ENCODE measurements around the gene SLC35G3.
"Not testable (repeated sequence)": the region's sequence is repeated elsewhere in the genome, so short reads cannot be mapped to it uniquely, and the experiment has no call there.

Gene SLC35G3

GRCh38 chr17:35167666-35168065 is 26.5 kb downstream of the SLC35G3 start:
- Mint-ChIP-seq H3K9me3 (no peaks in the 10 kb centered on the region), H3K27me3 (peaks cover 18% of the 10 kb centered on the region), H3K4me1 (ENCODE audit: low read depth) (no peaks in the 10 kb centered on the region), H3K4me3 (no peak overlapping the region), H3K36me3 (ENCODE audit: low read depth) (no peaks in the 10 kb centered on the region), H3K27ac (no peak overlapping the region)
- intact Hi-C loops (cut with micrococcal nuclease), result no loop called here

GRCh38 chr17:35167046-35167445 is 27.1 kb downstream of the SLC35G3 start:
- intact Hi-C loops (cut with micrococcal nuclease), result no loop called here
- no peak overlapping the region for H3K4me3 Mint-ChIP-seq

GRCh38 chr17:35166526-35166925 is 27.7 kb downstream of the SLC35G3 start:
- Mint-ChIP-seq H3K4me1 (ENCODE audit: low read depth) (no peaks in the 10 kb centered on the region), H3K4me3 (no peak overlapping the region), H3K36me3 (ENCODE audit: low read depth) (no peaks in the 10 kb centered on the region), H3K27ac (no peak overlapping the region), H3K27me3 (peaks cover 21% of the 10 kb centered on the region), H3K9me3 (no peaks in the 10 kb centered on the region)
- intact Hi-C loops (cut with micrococcal nuclease), result no loop called here

More at GRCh38 chr17:35167046-35167445, 27.1 kb downstream of the SLC35G3 start:
- Mint-ChIP-seq H3K27ac (no peak overlapping the region), H3K4me1 (ENCODE audit: low read depth) (no peaks in the 10 kb centered on the region), H3K36me3 (ENCODE audit: low read depth) (no peaks in the 10 kb centered on the region), H3K9me3 (no peaks in the 10 kb centered on the region), H3K27me3 (peaks cover 19% of the 10 kb centered on the region)

- intact Hi-C loops (cut with micrococcal nuclease), result no loop called here
- no peak overlapping the region for H3K27ac Mint-ChIP-seq
- H3K4me3 Mint-ChIP-seq, result no peak overlapping the region
Observed at GRCh38 chr17:35164716-35165115, 29.5 kb downstream of the SLC35G3 start.

GRCh38 chr17:35163886-35164285 is 30.3 kb downstream of the SLC35G3 start:
- Mint-ChIP-seq H3K27ac (no peak overlapping the region), H3K36me3 (ENCODE audit: low read depth) (no peaks in the 10 kb centered on the region), H3K4me1 (ENCODE audit: low read depth) (peaks cover 6% of the 10 kb centered on the region), H3K4me3 (no peak overlapping the region), H3K27me3 (peaks cover 24% of the 10 kb centered on the region), H3K9me3 (no peaks in the 10 kb centered on the region)
- intact Hi-C loops (cut with micrococcal nuclease), result no loop called here

More at GRCh38 chr17:35164716-35165115, 29.5 kb downstream of the SLC35G3 start:
- peaks cover 24% of the 10 kb centered on the region for H3K27me3 Mint-ChIP-seq
- H3K9me3 Mint-ChIP-seq, result no peaks in the 10 kb centered on the region
- H3K36me3 Mint-ChIP-seq (ENCODE audit: low read depth), result no peaks in the 10 kb centered on the region
- H3K4me1 Mint-ChIP-seq (ENCODE audit: low read depth), result peaks cover 6% of the 10 kb centered on the region

- H3K9me3 Mint-ChIP-seq, result no peaks in the 10 kb centered on the region
- H3K36me3 Mint-ChIP-seq (ENCODE audit: low read depth), result no peaks in the 10 kb centered on the region
- intact Hi-C loops (cut with micrococcal nuclease), result no loop called here
- H3K27me3 Mint-ChIP-seq, result peaks cover 24% of the 10 kb centered on the region
- peaks cover 6% of the 10 kb centered on the region for H3K4me1 Mint-ChIP-seq (ENCODE audit: low read depth)
- H3K4me3 Mint-ChIP-seq, result no peak overlapping the region
- no peak overlapping the region for H3K27ac Mint-ChIP-seq
Observed at GRCh38 chr17:35162755-35163154, 31.4 kb downstream of the SLC35G3 start.

GRCh38 chr17:35161281-35161761 is 32.9 kb downstream of the SLC35G3 start:
- Mint-ChIP-seq H3K9me3 (no peaks in the 10 kb centered on the region), H3K4me1 (ENCODE audit: low read depth) (peaks cover 6% of the 10 kb centered on the region)
- intact Hi-C loops (cut with micrococcal nuclease), result no loop called here

GRCh38 chr17:35160354-35161201 is 33.6 kb downstream of the SLC35G3 start:
- no peaks in the 10 kb centered on the region for H3K9me3 Mint-ChIP-seq
- peaks cover 6% of the 10 kb centered on the region for H3K4me1 Mint-ChIP-seq (ENCODE audit: low read depth)
- peaks cover 14% of the 10 kb centered on the region for H3K27me3 Mint-ChIP-seq
- H3K4me3 Mint-ChIP-seq, result no peak overlapping the region
- no peak overlapping the region for H3K27ac Mint-ChIP-seq
- no peaks in the 10 kb centered on the region for H3K36me3 Mint-ChIP-seq (ENCODE audit: low read depth)
- intact Hi-C loops (cut with micrococcal nuclease), result no loop called here

More at GRCh38 chr17:35161281-35161761, 32.9 kb downstream of the SLC35G3 start:
- Mint-ChIP-seq H3K27me3 (peaks cover 16% of the 10 kb centered on the region), H3K36me3 (ENCODE audit: low read depth) (no peaks in the 10 kb centered on the region), H3K27ac (no peak overlapping the region), H3K4me3 (no peak overlapping the region)

- no peak overlapping the region for H3K27ac Mint-ChIP-seq
- H3K4me3 Mint-ChIP-seq, result no peak overlapping the region
- peaks cover 14% of the 10 kb centered on the region for H3K27me3 Mint-ChIP-seq
- H3K9me3 Mint-ChIP-seq, result no peaks in the 10 kb centered on the region
- intact Hi-C loops (cut with micrococcal nuclease), result no loop called here
- no peaks in the 10 kb centered on the region for H3K36me3 Mint-ChIP-seq (ENCODE audit: low read depth)
- H3K4me1 Mint-ChIP-seq (ENCODE audit: low read depth), result peaks cover 6% of the 10 kb centered on the region
Observed at GRCh38 chr17:35159940-35160339, 34.3 kb downstream of the SLC35G3 start.

- H3K4me1 Mint-ChIP-seq (ENCODE audit: low read depth), result no peaks in the 10 kb centered on the region
- intact Hi-C loops (cut with micrococcal nuclease), result no loop called here
- peaks cover 3% of the 10 kb centered on the region for H3K27me3 Mint-ChIP-seq
- H3K4me3 Mint-ChIP-seq, result no peak overlapping the region
- H3K9me3 Mint-ChIP-seq, result no peaks in the 10 kb centered on the region
- no peak overlapping the region for H3K27ac Mint-ChIP-seq
- H3K36me3 Mint-ChIP-seq (ENCODE audit: low read depth), result no peaks in the 10 kb centered on the region
Observed at GRCh38 chr17:35155246-35155645, 38.9 kb downstream of the SLC35G3 start.

GRCh38 chr17:35154196-35155165 is 39.7 kb downstream of the SLC35G3 start:
- intact Hi-C loops (cut with micrococcal nuclease), result no loop called here

GRCh38 chr17:35152421-35153140 is 41.6 kb downstream of the SLC35G3 start:
- peaks cover 5% of the 10 kb centered on the region for H3K27me3 Mint-ChIP-seq
- H3K36me3 Mint-ChIP-seq (ENCODE audit: low read depth), result no peaks in the 10 kb centered on the region
- no peak overlapping the region for H3K4me3 Mint-ChIP-seq
- H3K27ac Mint-ChIP-seq, result no peak overlapping the region
- no peaks in the 10 kb centered on the region for H3K4me1 Mint-ChIP-seq (ENCODE audit: low read depth)
- intact Hi-C loops (cut with micrococcal nuclease), result no loop called here
- H3K9me3 Mint-ChIP-seq, result no peaks in the 10 kb centered on the region

More at GRCh38 chr17:35154196-35155165, 39.7 kb downstream of the SLC35G3 start:
- H3K27ac Mint-ChIP-seq, result no peak overlapping the region
- no peaks in the 10 kb centered on the region for H3K9me3 Mint-ChIP-seq
- peaks cover 3% of the 10 kb centered on the region for H3K27me3 Mint-ChIP-seq
- H3K36me3 Mint-ChIP-seq (ENCODE audit: low read depth), result no peaks in the 10 kb centered on the region
- H3K4me3 Mint-ChIP-seq, result no peak overlapping the region
- no peaks in the 10 kb centered on the region for H3K4me1 Mint-ChIP-seq (ENCODE audit: low read depth)

GRCh38 chr17:35151080-35151479 is 43.1 kb downstream of the SLC35G3 start:
- H3K4me3 Mint-ChIP-seq; H3K9me3 Mint-ChIP-seq; H3K36me3 Mint-ChIP-seq (ENCODE audit: low read depth); intact Hi-C loops (cut with micrococcal nuclease); H3K27me3 Mint-ChIP-seq; H3K27ac Mint-ChIP-seq; H3K4me1 Mint-ChIP-seq (ENCODE audit: low read depth): not testable (repeated sequence)
